Measurements from ENCODE around the gene TMEM120B. TPM values are rescaled to one million over a fixed set of nuclear protein-coding genes. Genes with fewer than 3 reads are reported as not detected.

TMEM120B gene
- polyA plus RNA-seq, 3 donors, result 6.6 to 8.4 (median 8.1) TPM

- DNase-seq (ENCODE audit: low read depth in 3 of 3, low spot score in 2 of 3), result no peak
Observed at GRCh38 chr12:121800694-121801594, 88.4 kb downstream of the TMEM120B start.

DNA sequence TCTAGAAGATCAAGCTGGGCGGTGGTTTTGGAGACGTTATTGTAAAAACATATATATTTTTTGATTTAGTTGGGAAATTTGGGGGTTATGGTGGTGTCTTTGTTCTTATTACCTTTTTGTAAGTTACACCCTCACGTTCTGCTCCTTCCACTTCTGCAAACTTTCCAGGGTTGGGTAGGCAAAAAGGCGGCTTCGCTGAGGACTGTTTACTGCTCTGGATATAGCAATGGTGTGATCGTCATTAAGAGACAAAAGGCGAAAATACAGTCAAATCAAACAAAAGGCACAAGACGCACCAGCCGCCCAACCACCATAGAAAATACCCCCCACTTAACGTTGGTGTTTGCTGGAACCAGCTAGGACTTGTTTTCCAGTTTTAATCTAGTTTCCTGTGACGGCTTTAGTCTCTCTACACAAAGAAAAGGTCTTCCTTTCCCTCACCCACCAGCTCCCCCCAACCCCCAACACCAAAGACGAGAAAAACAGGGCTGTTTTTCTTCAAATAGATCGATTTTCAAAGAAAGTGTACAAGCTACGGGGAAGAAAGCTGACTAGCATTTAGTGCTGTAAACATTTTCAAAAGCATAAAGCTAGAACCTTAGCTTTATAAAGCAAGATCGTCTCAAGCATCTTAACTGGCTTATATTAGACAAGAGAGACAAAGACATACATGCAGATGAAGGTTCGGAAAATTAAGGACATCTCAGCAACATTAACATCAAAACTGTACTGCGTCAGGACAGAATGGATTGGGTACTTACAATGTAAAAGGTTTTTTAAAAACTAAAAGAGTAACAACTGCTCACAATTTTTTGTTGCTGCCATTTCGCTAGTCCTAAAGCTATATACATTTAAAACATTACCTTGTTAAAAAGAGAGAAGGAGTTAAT lies 89.3 kb downstream of the TMEM120B start:
- DNase-seq (ENCODE audit: low read depth in 3 of 3, low spot score in 2 of 3), result no peak

GRCh38 chr12:121802485-121802842 lies 89.9 kb downstream of the TMEM120B start:
- no peak for DNase-seq (ENCODE audit: low read depth in 3 of 3, low spot score in 2 of 3)

GRCh38 chr12:121802843-121803698 lies 90.5 kb downstream of the TMEM120B start:
- DNase-seq (ENCODE audit: low read depth in 3 of 3, low spot score in 2 of 3), result peak; percentile 88 to 93 (median 92)

DNA sequence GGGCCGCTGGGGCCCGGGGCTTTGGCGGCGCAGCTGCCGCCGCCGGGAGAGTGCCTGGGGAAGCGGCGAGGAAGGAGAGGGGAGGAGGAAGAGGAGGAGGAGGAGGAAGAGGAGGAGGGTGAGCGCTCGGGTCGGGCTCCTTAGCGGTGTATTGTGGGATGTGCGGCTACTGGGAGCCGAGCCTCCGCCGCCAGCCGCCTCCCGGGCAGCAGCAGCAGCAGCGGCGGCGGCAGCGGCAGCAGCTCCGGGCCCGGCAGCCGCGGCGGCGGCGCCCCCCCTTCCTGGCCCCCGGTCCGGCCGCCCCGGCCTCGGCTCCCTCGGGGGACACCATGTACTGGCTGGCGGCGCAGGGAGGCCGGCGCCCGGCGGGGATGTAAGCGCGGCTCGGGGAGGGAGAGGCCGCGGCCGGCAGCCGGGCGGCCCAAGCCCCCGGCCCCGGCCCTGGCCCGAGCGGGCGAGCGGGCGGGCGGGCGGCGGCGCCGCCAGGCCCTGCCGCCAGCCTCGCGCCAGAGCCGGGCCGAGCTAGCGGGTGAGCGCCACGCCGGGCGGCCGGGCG lies 91.4 kb downstream of the TMEM120B start, which contains the start of gene SETD1B:
Gene SETD1B (plus strand): TSS at position 149 of the 556 bp plus-strand sequence. CDS start 729 bp downstream, outside the sequence.
- no peak for DNase-seq (ENCODE audit: low read depth in 3 of 3, low spot score in 2 of 3)

GRCh38 chr12:121804417-121805111 lies 92.0 kb downstream of the TMEM120B start:
- DNase-seq (ENCODE audit: low read depth in 3 of 3, low spot score in 2 of 3), result no peak

DNA sequence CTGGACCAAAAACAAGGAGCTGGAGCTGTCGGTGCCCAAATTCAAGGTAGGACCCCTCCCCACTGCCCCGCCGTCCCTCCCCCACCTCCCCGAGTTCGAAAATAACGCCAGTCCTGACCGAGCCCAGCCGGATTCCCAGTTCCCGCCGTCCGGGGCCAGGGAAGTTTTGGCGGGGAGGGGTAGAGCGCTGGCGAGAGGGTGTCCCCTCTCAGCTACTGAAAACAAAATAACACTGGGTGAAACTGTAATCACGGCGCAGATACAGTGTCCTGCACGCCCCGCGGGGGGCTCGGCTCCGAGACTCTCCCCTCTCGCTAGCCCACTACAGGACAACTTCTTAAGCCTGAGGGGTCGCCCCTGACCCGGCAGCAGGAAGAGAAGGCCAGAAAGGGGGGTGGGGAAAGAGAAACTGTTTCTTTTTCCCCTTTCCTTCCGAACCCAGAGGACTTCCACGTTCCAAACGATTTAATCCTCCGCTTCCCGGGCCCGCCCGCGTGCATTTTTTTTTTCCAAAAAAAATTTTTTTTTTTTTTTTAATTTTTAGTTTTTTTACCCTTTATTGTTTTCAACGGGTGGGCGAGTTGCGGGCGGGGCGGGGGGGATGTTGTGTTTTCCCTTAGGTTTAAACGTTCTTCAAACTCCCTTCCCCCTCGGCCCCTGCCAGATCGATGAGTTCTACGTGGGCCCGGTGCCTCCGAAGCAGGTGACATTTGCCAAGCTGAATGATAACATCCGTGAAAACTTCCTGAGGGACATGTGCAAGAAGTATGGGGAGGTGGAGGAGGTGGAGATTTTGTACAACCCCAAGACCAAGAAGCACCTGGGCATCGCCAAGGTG lies 92.8 kb downstream of the TMEM120B start:
- no peak for DNase-seq (ENCODE audit: low read depth in 3 of 3, low spot score in 2 of 3)

GRCh38 chr12:121806009-121806545 lies 93.5 kb downstream of the TMEM120B start:
- no peak for DNase-seq (ENCODE audit: low read depth in 3 of 3, low spot score in 2 of 3)

DNA sequence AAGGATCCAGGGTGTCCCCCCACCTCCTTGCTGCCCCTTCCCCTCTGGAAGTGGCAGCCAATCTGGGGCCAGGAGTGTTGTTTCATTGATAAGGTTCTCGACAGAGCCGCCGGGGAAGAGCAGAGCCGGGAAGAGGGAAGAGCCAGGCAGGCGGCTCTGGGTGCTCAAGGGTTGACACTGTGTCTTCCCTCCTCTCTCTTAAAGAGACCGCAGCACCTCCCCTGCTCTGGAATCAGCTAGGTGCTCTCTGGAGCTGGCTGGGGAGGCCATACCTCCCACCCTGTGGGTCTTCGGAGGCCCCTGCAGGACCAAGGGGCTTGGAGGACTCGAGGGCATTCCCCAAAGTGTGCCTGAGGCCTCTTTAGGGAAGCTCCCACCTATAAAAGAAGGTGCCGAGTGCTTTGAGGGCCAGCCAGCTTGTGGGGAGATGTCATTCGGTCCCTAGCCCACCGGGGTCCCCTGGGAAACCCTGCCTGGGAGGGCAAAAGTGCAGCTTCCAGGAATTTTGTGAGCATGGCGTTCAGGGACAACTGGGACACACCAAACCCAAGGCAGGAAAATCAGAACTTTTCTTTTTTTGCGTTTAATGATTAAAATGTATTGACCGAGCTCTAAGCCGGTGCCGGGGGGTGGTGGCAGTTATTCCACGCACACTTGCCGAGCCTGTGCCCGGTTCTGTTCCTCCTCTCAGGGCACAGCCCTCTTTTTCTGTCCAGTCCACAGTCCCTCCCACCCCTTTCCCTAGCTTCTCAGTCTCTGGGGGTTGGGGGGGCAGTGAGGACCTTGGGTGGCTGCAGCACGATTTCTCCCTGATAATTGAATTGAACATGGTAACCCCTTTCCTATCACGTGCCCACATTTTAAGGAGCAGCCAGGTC lies 94.2 kb downstream of the TMEM120B start:
- DNase-seq (ENCODE audit: low read depth in 3 of 3, low spot score in 2 of 3), result no peak

DNA sequence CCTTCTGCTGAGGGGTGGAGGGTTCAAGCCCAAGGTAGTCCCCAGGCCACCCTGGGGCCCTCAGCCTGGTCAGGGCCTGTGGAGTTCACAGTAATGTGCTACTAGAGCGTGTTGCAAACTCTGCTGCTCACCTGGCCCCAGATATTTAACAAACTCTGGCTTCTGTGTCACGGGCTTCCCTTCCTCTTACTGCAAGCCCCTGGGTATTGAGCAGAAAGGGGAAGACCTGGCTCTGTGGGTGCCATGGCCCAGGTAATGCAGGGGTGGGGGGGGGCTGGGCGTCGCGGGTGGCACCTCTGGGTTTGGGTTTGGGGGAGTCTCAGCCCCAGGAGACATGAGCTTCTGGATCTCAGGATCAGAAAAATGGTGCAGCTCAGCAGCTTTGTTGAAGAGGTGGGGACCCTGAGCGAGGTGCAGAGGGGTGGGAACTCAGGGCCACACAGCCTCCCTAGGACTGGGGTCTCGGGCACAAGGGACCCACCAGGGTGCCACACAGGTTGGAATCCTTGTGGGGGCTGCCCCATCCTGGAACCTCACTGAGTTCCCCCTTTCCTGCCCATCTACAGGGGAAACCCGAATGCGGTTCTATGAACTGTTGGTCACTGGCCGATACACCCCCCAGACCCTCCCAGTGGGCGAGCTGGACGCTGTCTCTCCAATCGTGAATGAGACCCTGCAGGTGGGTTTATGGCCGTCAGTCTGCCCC lies 95.2 kb downstream of the TMEM120B start:
- no peak for DNase-seq (ENCODE audit: low read depth in 3 of 3, low spot score in 2 of 3)

GRCh38 chr12:121808623-121809022 lies 96.1 kb downstream of the TMEM120B start:
- DNase-seq (ENCODE audit: low read depth in 3 of 3, low spot score in 2 of 3), result no peak

- DNase-seq (ENCODE audit: low read depth in 3 of 3, low spot score in 2 of 3), result no peak
Observed at GRCh38 chr12:121809712-121810116, 97.2 kb downstream of the TMEM120B start.

GRCh38 chr12:121810234-121810817 lies 97.8 kb downstream of the TMEM120B start:
- DNase-seq (ENCODE audit: low read depth in 3 of 3, low spot score in 2 of 3), result no peak

DNA sequence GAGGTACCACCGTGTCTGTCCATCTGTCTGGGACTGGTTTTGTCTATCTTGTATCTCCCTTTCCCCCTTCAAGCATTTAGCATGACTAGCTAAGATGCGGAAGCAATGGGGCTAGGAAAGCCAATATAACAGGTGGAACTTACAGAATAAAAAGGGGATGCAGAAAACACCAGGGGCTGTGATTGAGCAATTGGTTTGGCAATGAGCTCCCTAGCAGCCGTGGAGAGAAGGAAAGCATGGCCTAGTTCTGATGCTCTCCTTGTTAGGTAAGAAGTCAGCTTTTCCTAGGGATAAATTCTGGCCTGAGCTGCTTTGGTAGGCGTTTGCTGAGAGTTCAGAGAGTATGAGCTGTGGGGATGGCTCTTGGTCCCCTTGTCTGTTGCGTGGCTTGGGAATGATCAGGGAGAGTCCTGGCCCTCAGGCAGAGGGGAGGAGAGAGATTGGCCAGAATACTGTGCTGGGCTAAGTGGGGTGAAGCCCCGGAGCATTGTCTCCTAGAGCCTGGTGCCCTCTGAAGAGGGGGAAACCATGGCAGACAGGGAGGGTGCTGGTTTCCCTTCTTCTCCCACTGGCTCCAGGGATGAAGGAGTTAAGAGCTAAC lies 98.4 kb downstream of the TMEM120B start:
- no peak for DNase-seq (ENCODE audit: low read depth in 3 of 3, low spot score in 2 of 3)

GRCh38 chr12:121811434-121812319 lies 99.1 kb downstream of the TMEM120B start:
- DNase-seq (ENCODE audit: low read depth in 3 of 3, low spot score in 2 of 3), result no peak

Data from right renal cortex interstitium (tissue), 3 donors.